Measurements from ENCODE around the gene TMEM154.
A peak's percentile ranks its signal among the peaks of the same experiment; 100 is the strongest.

TMEM154 gene

DNA sequence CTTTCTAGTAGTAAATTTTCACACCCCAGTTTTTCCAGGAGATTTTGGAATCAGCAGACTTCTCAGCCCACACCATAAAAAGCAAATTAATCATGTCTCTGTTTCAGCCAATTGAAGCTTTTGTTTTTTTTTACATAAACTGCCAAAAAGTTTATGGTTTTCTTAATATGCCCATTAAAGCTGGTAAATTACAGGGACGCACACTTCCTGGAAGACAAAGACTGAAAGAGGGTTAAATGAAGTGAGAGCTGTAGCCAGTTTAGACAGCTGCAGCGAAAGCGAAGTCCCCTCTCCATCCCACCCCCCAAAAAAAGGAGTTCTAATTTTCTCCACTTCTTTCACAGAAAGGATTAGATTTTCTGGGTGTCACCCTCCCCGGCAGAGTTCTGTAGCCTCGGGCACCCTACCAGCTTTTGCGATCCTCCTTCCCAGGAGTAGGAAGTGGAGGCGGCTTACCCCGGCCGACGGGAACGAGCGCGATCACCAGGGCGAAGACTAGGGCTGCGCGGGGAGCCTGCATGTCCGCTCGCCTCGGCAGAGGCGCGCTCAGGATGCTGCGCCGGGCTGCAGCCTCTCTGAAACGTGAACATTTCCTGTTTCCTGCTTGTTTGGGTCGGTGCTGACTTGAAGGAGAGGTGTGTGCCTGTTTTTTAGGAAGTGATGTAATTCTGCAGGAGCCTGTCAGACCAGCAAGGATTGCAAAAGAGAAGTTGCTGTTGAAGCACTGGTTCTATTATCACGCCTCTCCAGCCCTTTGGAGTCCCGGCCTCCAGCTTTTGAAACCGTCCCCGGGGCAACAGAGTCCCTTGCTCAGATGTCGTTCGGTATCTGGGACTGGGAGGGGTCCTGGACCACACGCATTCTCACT is at the start of gene TMEM154 (continued):
- TF ChIP-seq ZNF596 (tag by site-specific recombination; IDR thresholded peaks at IDR 0.05) (no peak), ZNF580 (tag by site-specific recombination; IDR thresholded peaks at IDR 0.05) (no peak), ZNF488 (tag by site-specific recombination; IDR thresholded peaks at IDR 0.05) (no peak), PRDM1 (tag by site-specific recombination; IDR thresholded peaks at IDR 0.05) (0 out of 2 replicates have a peak, but pooled peaks have one; percentile 41), ZNF449 (tag by site-specific recombination; IDR thresholded peaks at IDR 0.05) (no peak), ZNF560 (tag by site-specific recombination; IDR thresholded peaks at IDR 0.05; ENCODE audit: borderline replicate concordance) (no peak), ZNF175 (tag by site-specific recombination; IDR thresholded peaks at IDR 0.05) (no peak), ZSCAN16 (tag by site-specific recombination; IDR thresholded peaks at IDR 0.05) (no peak), ZNF292 (tag by site-specific recombination; IDR thresholded peaks at IDR 0.05; ENCODE audit: borderline replicate concordance, low read depth) (no peak), ZNF658 (tag by site-specific recombination; IDR thresholded peaks at IDR 0.05) (no peak), ZNF558 (tag by site-specific recombination; IDR thresholded peaks at IDR 0.05) (no peak), ZNF394 (tag by site-specific recombination; IDR thresholded peaks at IDR 0.05; ENCODE audit: borderline replicate concordance) (no peak), ZNF561 (tag by site-specific recombination; IDR thresholded peaks at IDR 0.05; ENCODE audit: borderline replicate concordance) (no peak), EGR2 (tag by site-specific recombination; IDR thresholded peaks at IDR 0.05; ENCODE audit: low read depth) (no peak), ZNF571 (tag by site-specific recombination; IDR thresholded peaks at IDR 0.05) (no peak), ZNF707 (tag by site-specific recombination; IDR thresholded peaks at IDR 0.05) (no peak), ZNF214 (tag by site-specific recombination; IDR thresholded peaks at IDR 0.05; ENCODE audit: borderline replicate concordance) (no peak), ZFP3 (tag by site-specific recombination; IDR thresholded peaks at IDR 0.05; ENCODE audit: low read depth) (no peak), ZNF530 (tag by site-specific recombination; IDR thresholded peaks at IDR 0.05; ENCODE audit: low read depth) (no peak), ZNF423 (tag by site-specific recombination; IDR thresholded peaks at IDR 0.05) (no peak), ZBTB21 (tag by site-specific recombination; IDR thresholded peaks at IDR 0.05) (peak; percentile 22; the same call in 1 of the 2 replicates), RBAK (tag by site-specific recombination; IDR thresholded peaks at IDR 0.05) (no peak)
- TF ChIP-seq, protein P1, sequence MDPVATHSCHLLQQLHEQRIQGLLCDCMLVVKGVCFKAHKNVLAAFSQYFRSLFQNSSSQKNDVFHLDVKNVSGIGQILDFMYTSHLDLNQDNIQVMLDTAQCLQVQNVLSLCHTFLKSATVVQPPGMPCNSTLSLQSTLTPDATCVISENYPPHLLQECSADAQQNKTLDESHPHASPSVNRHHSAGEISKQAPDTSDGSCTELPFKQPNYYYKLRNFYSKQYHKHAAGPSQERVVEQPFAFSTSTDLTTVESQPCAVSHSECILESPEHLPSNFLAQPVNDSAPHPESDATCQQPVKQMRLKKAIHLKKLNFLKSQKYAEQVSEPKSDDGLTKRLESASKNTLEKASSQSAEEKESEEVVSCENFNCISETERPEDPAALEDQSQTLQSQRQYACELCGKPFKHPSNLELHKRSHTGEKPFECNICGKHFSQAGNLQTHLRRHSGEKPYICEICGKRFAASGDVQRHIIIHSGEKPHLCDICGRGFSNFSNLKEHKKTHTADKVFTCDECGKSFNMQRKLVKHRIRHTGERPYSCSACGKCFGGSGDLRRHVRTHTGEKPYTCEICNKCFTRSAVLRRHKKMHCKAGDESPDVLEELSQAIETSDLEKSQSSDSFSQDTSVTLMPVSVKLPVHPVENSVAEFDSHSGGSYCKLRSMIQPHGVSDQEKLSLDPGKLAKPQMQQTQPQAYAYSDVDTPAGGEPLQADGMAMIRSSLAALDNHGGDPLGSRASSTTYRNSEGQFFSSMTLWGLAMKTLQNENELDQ (tag by site-specific recombination; IDR thresholded peaks at IDR 0.05; ENCODE audit: low read depth), result no peak
- TF ChIP-seq, protein P2, sequence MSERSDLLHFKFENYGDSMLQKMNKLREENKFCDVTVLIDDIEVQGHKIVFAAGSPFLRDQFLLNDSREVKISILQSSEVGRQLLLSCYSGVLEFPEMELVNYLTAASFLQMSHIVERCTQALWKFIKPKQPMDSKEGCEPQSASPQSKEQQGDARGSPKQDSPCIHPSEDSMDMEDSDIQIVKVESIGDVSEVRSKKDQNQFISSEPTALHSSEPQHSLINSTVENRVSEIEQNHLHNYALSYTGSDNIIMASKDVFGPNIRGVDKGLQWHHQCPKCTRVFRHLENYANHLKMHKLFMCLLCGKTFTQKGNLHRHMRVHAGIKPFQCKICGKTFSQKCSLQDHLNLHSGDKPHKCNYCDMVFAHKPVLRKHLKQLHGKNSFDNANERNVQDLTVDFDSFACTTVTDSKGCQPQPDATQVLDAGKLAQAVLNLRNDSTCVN (tag by site-specific recombination; optimal IDR thresholded peaks at IDR 0.05), result peak; percentile 72
- TF ChIP-seq, protein P3, sequence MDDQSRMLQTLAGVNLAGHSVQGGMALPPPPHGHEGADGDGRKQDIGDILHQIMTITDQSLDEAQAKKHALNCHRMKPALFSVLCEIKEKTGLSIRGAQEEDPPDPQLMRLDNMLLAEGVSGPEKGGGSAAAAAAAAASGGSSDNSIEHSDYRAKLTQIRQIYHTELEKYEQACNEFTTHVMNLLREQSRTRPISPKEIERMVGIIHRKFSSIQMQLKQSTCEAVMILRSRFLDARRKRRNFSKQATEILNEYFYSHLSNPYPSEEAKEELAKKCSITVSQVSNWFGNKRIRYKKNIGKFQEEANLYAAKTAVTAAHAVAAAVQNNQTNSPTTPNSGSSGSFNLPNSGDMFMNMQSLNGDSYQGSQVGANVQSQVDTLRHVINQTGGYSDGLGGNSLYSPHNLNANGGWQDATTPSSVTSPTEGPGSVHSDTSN (CRISPR knock-in tag; IDR thresholded peaks at IDR 0.05), result no peak
